Measurements from ENCODE around the gene KMT5B.

DNA sequence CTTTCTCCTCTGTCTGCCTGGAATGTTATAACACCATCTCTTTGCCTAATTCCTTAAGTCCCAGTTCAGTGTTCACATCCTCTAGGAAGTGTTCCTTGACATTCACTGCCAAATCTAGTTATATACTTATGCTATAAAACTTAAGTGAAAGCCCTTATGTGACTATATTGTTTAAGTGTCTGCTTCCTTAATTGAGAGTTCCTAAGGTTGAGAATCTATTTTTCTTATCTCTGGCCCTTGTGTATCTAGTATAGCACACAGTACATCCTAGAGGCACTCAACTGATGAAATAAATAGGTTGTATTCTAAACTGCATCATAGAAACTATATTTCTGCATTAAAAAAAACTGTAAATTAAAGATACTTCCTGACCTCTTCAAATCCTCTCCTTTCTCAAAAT is 16.9 kb downstream of the KMT5B start:
- TF ChIP-seq MYC (IDR thresholded peaks at IDR 0.05; ENCODE audit: borderline replicate concordance, low read length) (no peak), EP300 (IDR thresholded peaks at IDR 0.05) (no peak), POLR2A (IDR thresholded peaks at IDR 0.05; ENCODE audit: low read length) (no peak), TFCP2L1 (CRISPR knock-in tag; IDR thresholded peaks at IDR 0.05) (no peak), MAZ (IDR thresholded peaks at IDR 0.05; ENCODE audit: borderline replicate concordance, low read depth, low read length) (no peak)
- TF ChIP-seq, protein P1, sequence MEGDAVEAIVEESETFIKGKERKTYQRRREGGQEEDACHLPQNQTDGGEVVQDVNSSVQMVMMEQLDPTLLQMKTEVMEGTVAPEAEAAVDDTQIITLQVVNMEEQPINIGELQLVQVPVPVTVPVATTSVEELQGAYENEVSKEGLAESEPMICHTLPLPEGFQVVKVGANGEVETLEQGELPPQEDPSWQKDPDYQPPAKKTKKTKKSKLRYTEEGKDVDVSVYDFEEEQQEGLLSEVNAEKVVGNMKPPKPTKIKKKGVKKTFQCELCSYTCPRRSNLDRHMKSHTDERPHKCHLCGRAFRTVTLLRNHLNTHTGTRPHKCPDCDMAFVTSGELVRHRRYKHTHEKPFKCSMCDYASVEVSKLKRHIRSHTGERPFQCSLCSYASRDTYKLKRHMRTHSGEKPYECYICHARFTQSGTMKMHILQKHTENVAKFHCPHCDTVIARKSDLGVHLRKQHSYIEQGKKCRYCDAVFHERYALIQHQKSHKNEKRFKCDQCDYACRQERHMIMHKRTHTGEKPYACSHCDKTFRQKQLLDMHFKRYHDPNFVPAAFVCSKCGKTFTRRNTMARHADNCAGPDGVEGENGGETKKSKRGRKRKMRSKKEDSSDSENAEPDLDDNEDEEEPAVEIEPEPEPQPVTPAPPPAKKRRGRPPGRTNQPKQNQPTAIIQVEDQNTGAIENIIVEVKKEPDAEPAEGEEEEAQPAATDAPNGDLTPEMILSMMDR (IDR thresholded peaks at IDR 0.05): no peak
- TF ChIP-seq, protein P2, sequence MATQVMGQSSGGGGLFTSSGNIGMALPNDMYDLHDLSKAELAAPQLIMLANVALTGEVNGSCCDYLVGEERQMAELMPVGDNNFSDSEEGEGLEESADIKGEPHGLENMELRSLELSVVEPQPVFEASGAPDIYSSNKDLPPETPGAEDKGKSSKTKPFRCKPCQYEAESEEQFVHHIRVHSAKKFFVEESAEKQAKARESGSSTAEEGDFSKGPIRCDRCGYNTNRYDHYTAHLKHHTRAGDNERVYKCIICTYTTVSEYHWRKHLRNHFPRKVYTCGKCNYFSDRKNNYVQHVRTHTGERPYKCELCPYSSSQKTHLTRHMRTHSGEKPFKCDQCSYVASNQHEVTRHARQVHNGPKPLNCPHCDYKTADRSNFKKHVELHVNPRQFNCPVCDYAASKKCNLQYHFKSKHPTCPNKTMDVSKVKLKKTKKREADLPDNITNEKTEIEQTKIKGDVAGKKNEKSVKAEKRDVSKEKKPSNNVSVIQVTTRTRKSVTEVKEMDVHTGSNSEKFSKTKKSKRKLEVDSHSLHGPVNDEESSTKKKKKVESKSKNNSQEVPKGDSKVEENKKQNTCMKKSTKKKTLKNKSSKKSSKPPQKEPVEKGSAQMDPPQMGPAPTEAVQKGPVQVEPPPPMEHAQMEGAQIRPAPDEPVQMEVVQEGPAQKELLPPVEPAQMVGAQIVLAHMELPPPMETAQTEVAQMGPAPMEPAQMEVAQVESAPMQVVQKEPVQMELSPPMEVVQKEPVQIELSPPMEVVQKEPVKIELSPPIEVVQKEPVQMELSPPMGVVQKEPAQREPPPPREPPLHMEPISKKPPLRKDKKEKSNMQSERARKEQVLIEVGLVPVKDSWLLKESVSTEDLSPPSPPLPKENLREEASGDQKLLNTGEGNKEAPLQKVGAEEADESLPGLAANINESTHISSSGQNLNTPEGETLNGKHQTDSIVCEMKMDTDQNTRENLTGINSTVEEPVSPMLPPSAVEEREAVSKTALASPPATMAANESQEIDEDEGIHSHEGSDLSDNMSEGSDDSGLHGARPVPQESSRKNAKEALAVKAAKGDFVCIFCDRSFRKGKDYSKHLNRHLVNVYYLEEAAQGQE (IDR thresholded peaks at IDR 0.05): no peak
